Smooth muscle cell (in vitro differentiated cells): Measurements from ENCODE around the gene TTLL5. TPM values are rescaled to one million over a fixed set of nuclear protein-coding genes. Genes with fewer than 3 reads are reported as not detected.

Experiments used
- DNase-seq: peaks from one replicate; lab custom pipeline; 2025; ENCODE audit not compliant: unreplicated experiment; lab: John Stamatoyannopoulos, UW
- H2AFZ ChIP-seq: fragments of 200-600 bp; sonication (generic); 2 replicates; pipeline ENCODE4 v1.6.0; 2016; ENCODE audit warnings: antibody characterized with exemption, low read depth, mild to moderate bottlenecking
- H3F3A ChIP-seq: fragments of 200-600 bp; sonication (generic); 2 replicates; pipeline ENCODE4 v1.6.0; 2017; ENCODE audit warnings: antibody characterized with exemption, low read depth
- H3K27ac ChIP-seq: fragments of 200-600 bp; sonication (generic); 2 replicates; pipeline ENCODE4 v1.5.1; 2016; ENCODE audit warnings: low read depth, mild to moderate bottlenecking
- H3K27me3 ChIP-seq: fragments of 200-600 bp; sonication (generic); 2 replicates; pipeline ENCODE4 v1.6.1; 2016; ENCODE audit warnings: low read depth, mild to moderate bottlenecking
- H3K36me3 ChIP-seq: fragments of 200-600 bp; sonication (generic); 2 replicates; pipeline ENCODE4 v1.5.1; 2016; ENCODE audit warnings: low read depth
- H3K4me1 ChIP-seq: fragments of 200-600 bp; sonication (generic); 2 replicates; pipeline ENCODE4 v1.5.1; 2016; ENCODE audit warnings: low read depth
- H3K4me2 ChIP-seq: fragments of 200-600 bp; sonication (generic); 2 replicates; pipeline ENCODE4 v1.6.0; 2016; ENCODE audit warnings: mild to moderate bottlenecking
- H3K4me3 ChIP-seq: fragments of 200-600 bp; sonication (generic); 2 replicates; pipeline ENCODE4 v1.5.1; 2016; ENCODE audit warnings: mild to moderate bottlenecking
- H3K79me2 ChIP-seq: fragments of 200-600 bp; sonication (generic); 2 replicates; pipeline ENCODE4 v1.6.0; 2016; ENCODE audit warnings: low read depth, mild to moderate bottlenecking
- H3K9ac ChIP-seq: fragments of 200-600 bp; sonication (generic); 2 replicates; pipeline ENCODE4 v1.6.0; 2016; ENCODE audit warnings: low read depth
- H3K9me3 ChIP-seq: fragments of 200-600 bp; sonication (generic); replicated peaks from 2 replicates; pipeline ENCODE4 v1.5.1; 2016; ENCODE audit warnings: low read depth
- H4K20me1 ChIP-seq: fragments of 200-600 bp; sonication (generic); 2 replicates; pipeline ENCODE4 v1.6.0; 2016; ENCODE audit warnings: low read depth
- CTCF ChIP-seq: fragments of 200-600 bp; sonication (generic); IDR thresholded peaks from 2 replicates; pipeline ENCODE4 v1.5.1; 2017; ENCODE audit warnings: borderline replicate concordance, mild to moderate bottlenecking, antibody characterized with exemption; ENCODE audit not compliant: insufficient read depth, poor library complexity, severe bottlenecking
- WGBS: methylation state at CpG from one replicate; pipeline ENCODE4 v1.1.7; 2016; ENCODE audit warnings: low lambda C conversion rate; 5-methylcytosine and 5-hydroxymethylcytosine counted together
- polyA plus RNA-seq: library from polyadenylated mRNA; unstranded; fragments of >200 nt; fragmentation: Nextera tagmentation; extraction: Ambion mirVana; gene quantifications from 2 replicates; pipeline ENCODE4 v1.2.1, GENCODE V29; 2016
- total RNA-seq: library from RNA; depleted of rRNA; stranded (reverse); fragments of >200 nt; gene quantifications from 2 replicates; pipeline ENCODE4 v1.2.3, GENCODE V29; 2014

Gene TTLL5
- total and polyA plus RNA-seq, 2 experiments from 2014 or later, result 12.6 to 38.0 TPM

DNA sequence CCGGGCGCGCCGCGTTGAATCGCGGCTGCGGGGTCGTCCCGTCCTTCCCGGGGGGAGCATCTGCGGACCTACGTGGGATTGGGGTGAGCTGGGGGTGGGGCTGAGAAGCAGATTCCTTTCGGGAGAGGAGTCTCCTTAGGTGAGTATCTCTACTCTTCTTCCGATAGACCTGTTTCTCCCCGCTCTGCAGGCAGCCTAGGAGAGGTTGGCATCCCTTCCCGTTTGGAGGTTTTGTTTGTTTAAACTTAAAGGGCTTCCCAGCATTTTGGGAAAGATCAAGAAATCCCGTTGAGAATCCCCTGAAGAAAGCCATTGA, 411 bp downstream of the TTLL5 start:
- Histone ChIP-seq H3K4me1 (peaks cover 13% of the 10 kb centered on the region), H3K9ac (peak overlapping the region; percentile 90), H3K4me2 (peak overlapping the region; percentile 92), H3K36me3 (no peaks in the 10 kb centered on the region), H3K9me3 (no peaks in the 10 kb centered on the region), H4K20me1 (no peaks in the 10 kb centered on the region), H3K27me3 (no peaks in the 10 kb centered on the region), H3K79me2 (peaks cover 22% of the 10 kb centered on the region), H3F3A (no peaks in the 10 kb centered on the region), H3K4me3 (peak overlapping the region; percentile 87), H3K27ac (peak overlapping the region; percentile 84), H2AFZ (peak overlapping the region; percentile 95)
- TF ChIP-seq CTCF, result no peak
- under 1% methylated on average over 16 of the region's 18 CpGs for WGBS
- DNase-seq, result no peak

DNA sequence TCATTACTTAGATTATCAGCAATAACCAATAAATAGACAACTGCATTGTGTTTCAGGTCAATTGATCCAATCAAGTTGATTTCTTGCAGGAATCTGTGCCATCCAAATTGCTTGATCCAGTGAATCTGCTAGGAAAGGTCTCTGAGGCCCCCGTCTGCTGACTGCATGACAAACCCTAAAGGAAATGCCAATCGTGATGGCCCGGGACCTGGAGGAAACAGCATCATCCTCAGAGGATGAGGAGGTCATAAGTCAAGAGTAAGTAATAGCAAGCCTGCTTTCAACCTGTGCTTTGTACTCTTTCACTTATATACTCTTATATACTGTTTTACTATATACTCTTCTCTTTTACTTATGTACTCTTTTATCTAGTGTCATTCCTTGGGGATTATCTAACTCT, 1.9 kb downstream of the TTLL5 start:
- H3K27ac ChIP-seq, result no peak overlapping the region
- 49% methylated on average over 3 of the region's 3 CpGs for WGBS
- H3K9me3 ChIP-seq, result no peaks in the 10 kb centered on the region
- H4K20me1 ChIP-seq, result no peaks in the 10 kb centered on the region
- H3K27me3 ChIP-seq, result no peaks in the 10 kb centered on the region
- DNase-seq, result no peak
- TF ChIP-seq CTCF, result no peak
- H2AFZ ChIP-seq, result no peak overlapping the region
- no peak overlapping the region for H3K9ac ChIP-seq
- peaks cover 13% of the 10 kb centered on the region for H3K4me1 ChIP-seq
- H3K4me3 ChIP-seq, result no peak overlapping the region
- no peaks in the 10 kb centered on the region for H3F3A ChIP-seq
- H3K79me2 ChIP-seq, result peaks cover 22% of the 10 kb centered on the region
- H3K4me2 ChIP-seq, result no peak overlapping the region
- H3K36me3 ChIP-seq, result no peaks in the 10 kb centered on the region

- WGBS, result 93% methylated on average over 2 of the region's 2 CpGs
- H3K9ac ChIP-seq, result no peak overlapping the region
- H3K79me2 ChIP-seq, result peaks cover 7% of the 10 kb centered on the region
- no peak for TF ChIP-seq CTCF
- no peak overlapping the region for H3K27ac ChIP-seq
- peaks cover 6% of the 10 kb centered on the region for H3K36me3 ChIP-seq
- no peaks in the 10 kb centered on the region for H3K9me3 ChIP-seq
- H2AFZ ChIP-seq, result no peak overlapping the region
- no peak for DNase-seq
- no peak overlapping the region for H3K4me2 ChIP-seq
- no peak overlapping the region for H3K4me3 ChIP-seq
- no peaks in the 10 kb centered on the region for H4K20me1 ChIP-seq
- peaks cover under 1% of the 10 kb centered on the region for H3K4me1 ChIP-seq
- no peaks in the 10 kb centered on the region for H3F3A ChIP-seq
- H3K27me3 ChIP-seq, result no peaks in the 10 kb centered on the region
Observed at GRCh38 chr14:75667099-75667765, 6.2 kb downstream of the TTLL5 start.

DNA sequence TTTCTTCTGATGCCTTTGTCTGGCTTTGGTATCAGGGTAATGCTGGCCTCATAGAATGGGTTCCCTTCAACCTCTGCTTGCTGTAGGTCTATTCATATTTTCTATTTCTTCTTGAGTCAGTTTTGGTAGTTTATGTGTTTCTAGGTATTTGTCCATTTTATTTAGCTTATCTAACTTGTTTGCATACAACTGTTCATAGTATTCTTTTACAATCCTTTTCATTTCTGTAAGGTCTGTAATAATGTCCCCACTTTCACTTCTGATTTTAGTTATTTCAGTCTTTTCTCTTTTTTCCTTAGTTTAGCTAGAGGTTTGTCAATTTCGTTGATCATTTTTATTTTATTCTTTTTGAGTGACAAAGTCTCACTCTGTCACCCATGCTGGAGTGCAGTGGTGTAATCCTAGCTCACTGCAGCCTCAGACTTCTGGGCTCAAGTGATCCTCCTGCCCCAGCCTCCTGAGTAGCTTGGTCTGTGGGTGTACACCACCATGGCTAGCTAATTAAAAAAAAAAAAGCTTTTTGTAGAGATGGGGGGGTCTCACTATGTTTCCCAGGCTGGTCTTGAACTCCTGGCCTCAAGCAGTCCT, 11.7 kb downstream of the TTLL5 start:
- H3K9me3 ChIP-seq, result no peaks in the 10 kb centered on the region
- H3K27ac ChIP-seq, result no peak overlapping the region
- no peaks in the 10 kb centered on the region for H3F3A ChIP-seq
- peaks cover 7% of the 10 kb centered on the region for H3K79me2 ChIP-seq
- H3K27me3 ChIP-seq, result no peaks in the 10 kb centered on the region
- no peak overlapping the region for H2AFZ ChIP-seq
- 96% methylated on average over 1 of the region's 1 CpG for WGBS
- no peak overlapping the region for H3K4me3 ChIP-seq
- no peak for TF ChIP-seq CTCF
- no peak overlapping the region for H3K9ac ChIP-seq
- H3K4me1 ChIP-seq, result peaks cover 3% of the 10 kb centered on the region
- H3K36me3 ChIP-seq, result peaks cover 6% of the 10 kb centered on the region
- no peak overlapping the region for H3K4me2 ChIP-seq
- no peak for DNase-seq
- H4K20me1 ChIP-seq, result peaks cover 15% of the 10 kb centered on the region
